22Rv1 (cell line): ENCODE results near the gene LAMB2.
A peak's percentile ranks its signal among the peaks of the same experiment; 100 is the strongest.

Source experiments
- H3K27ac ChIP-seq: fragments of 450-650 bp; 2 replicates; pipeline ENCODE4 v1.5.1; 2017
- ZFX ChIP-seq: fragments of 450-650 bp; IDR thresholded peaks from 2 replicates; pipeline ENCODE4 v1.6.1; 2017; ENCODE audit warnings: antibody characterized with exemption, borderline replicate concordance
- TF ChIP-seq, protein P1 (sequence below): fragments of 450-650 bp; IDR thresholded peaks from 2 replicates; pipeline ENCODE4 v1.5.1; 2017; ENCODE audit warnings: mild to moderate bottlenecking

LAMB2 gene

GRCh38 chr3:49165771-49166751, 33.2 kb upstream of the LAMB2 start, which contains the start of gene CCDC71:
TSS of gene CCDC71 (minus strand) at chr3:49166331. CDS start at chr3:49164208, 2,123 bp downstream.
- TF ChIP-seq, protein P1, sequence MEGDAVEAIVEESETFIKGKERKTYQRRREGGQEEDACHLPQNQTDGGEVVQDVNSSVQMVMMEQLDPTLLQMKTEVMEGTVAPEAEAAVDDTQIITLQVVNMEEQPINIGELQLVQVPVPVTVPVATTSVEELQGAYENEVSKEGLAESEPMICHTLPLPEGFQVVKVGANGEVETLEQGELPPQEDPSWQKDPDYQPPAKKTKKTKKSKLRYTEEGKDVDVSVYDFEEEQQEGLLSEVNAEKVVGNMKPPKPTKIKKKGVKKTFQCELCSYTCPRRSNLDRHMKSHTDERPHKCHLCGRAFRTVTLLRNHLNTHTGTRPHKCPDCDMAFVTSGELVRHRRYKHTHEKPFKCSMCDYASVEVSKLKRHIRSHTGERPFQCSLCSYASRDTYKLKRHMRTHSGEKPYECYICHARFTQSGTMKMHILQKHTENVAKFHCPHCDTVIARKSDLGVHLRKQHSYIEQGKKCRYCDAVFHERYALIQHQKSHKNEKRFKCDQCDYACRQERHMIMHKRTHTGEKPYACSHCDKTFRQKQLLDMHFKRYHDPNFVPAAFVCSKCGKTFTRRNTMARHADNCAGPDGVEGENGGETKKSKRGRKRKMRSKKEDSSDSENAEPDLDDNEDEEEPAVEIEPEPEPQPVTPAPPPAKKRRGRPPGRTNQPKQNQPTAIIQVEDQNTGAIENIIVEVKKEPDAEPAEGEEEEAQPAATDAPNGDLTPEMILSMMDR = no peak
- no peak for TF ChIP-seq ZFX
- H3K27ac ChIP-seq = peak within 1 kb of the TSS; percentile 62

GRCh38 chr3:49164983-49165720, 32.3 kb upstream of the LAMB2 start:
- TF ChIP-seq, protein P1 = no peak
- TF ChIP-seq ZFX = no peak
- H3K27ac ChIP-seq = peak overlapping the region; percentile 62

DNA sequence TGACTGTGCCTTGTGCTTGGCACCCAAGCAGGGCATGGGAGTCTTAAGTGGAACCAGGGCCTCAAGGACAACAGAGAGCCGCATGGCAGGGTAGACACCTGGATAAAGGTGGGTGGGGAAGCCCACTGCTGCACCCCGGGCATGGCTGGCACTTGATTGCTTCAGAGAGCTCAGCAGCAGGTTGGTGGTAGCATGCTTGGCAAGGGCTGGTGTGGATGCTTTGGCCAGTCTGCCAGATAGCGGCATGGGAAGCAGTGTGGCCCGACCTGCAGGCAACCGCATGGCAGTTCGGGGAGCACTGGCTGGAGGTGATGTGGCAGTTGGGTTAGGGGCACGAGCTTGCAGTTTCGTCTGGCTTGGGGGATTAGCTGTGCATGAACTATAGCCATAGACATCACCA, 30.8 kb upstream of the LAMB2 start:
- no peak for TF ChIP-seq ZFX
- TF ChIP-seq, protein P1 = no peak

DNA sequence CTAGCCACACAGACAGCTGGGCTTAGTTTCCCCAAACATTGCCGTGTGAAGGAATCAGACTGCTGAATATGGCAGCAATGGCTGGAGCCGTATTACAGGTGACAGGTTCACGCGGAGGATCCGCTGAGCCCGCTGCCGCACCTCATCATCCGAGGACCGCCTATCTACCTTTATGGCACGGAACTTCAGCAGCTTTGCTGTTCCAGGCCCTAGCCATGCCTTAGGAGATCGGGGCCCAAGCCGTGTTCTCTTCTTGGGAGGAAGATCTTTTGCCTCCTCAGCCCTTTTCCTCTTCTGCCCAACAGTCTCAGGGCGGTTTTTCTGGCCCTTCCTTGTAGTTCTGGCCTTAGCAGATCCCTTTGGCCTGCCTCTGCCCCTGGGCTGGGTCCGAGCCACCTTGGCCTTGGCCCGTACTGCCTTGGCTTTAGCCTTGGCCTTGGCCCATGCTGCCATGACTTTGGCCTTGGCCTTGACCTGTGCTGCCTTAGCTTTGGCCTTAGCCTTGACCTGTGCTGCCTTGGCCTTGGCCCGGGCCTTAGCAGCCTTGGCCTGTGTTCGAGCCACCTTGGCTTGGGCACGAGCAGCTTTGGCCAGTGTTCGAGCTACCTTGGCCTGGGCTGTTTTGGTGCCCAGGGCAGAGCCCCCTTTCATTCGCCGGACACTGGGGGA, 30.0 kb upstream of the LAMB2 start:
- H3K27ac ChIP-seq = no peak overlapping the region
- TF ChIP-seq, protein P1 = no peak
- TF ChIP-seq ZFX = no peak

More for the DNA sequence above, 30.8 kb upstream of the LAMB2 start:
- no peak overlapping the region for H3K27ac ChIP-seq

DNA sequence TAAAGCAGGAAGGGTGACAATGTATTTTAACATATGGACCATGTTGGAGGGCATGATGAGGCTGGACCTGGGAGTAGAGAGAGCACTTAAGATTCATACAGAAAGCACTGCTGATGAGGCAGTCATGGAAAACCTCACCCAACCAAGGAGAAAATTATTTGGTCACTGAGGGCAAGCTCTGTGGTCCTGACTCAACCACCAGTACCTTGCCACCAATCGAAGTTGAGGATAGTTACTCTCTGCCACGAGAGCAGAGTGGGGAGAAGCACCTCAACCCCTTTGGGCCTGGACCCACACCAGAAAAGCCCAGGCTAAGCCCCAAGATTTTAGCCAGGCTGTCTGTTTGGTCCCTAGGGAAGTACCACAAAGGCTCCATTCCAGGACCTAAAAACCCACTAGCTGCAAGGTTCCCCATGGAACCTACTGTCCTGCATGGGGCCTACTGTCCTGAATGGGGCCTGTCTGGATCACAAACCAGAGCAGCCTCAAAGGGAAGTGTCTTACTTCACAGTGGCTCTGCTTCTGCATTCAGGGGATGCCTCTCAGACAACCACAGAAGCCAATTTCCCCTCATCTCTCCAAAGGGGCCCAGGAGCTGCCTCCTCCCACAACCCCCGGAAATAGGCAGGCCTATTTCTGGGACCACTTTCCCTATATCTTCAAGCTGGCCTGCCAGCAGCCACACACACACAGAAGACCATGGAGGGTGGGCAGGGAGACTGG, 29.1 kb upstream of the LAMB2 start:
- TF ChIP-seq, protein P1 = no peak
- no peak for TF ChIP-seq ZFX
- H3K27ac ChIP-seq = no peak overlapping the region

DNA sequence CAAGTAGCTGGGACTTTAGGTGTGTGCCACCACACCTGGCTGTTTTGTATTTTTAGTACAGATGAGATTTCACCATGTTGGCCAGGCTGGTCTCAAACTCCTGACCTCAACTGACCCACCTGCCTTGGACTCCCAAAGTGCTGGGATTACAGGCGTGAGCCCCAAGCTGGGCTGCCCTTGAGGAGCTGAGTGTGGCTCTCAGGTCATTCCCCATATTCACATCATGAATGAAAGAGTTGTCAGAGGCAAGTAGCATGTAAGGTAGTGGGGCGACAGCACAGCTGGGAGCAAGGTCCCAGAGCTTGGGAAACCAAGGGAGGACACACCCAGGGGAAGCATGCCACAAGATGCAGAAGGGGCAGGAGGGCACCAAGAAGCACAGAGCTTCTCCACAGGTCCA, 28.3 kb upstream of the LAMB2 start:
- H3K27ac ChIP-seq = no peak overlapping the region
- TF ChIP-seq, protein P1 = no peak
- TF ChIP-seq ZFX = no peak
